ENCODE measurements around the gene ATG4D.

GRCh38 chr19:10583036-10583776, 39.5 kb downstream of the ATG4D start:
- no peak for TF ChIP-seq CREB5 (CRISPR knock-in tag; IDR thresholded peaks at IDR 0.05; ENCODE audit: low read depth)
- TF ChIP-seq ARNTL (CRISPR knock-in tag; IDR thresholded peaks at IDR 0.05; ENCODE audit: borderline replicate concordance, low read depth): no peak
- TF ChIP-seq BACH2 (CRISPR knock-in tag; IDR thresholded peaks at IDR 0.05; ENCODE audit: borderline replicate concordance): no peak
- TF ChIP-seq CSDC2 (CRISPR knock-in tag; IDR thresholded peaks at IDR 0.05): no peak
- TF ChIP-seq PATZ1 (CRISPR knock-in tag; IDR thresholded peaks at IDR 0.05; ENCODE audit: borderline replicate concordance): no peak
- TF ChIP-seq ZFP3 (CRISPR knock-in tag; IDR thresholded peaks at IDR 0.05): no peak
- TF ChIP-seq PPARA (CRISPR knock-in tag; IDR thresholded peaks at IDR 0.05; ENCODE audit: borderline replicate concordance): no peak
- no peak for TF ChIP-seq POU6F1 (CRISPR knock-in tag; IDR thresholded peaks at IDR 0.05; ENCODE audit: borderline replicate concordance, low read depth)
- no peak for TF ChIP-seq RARB (CRISPR knock-in tag; IDR thresholded peaks at IDR 0.05)
- no peak for TF ChIP-seq OSR1 (CRISPR knock-in tag; IDR thresholded peaks at IDR 0.05)
- no peak for TF ChIP-seq TOX (CRISPR knock-in tag; IDR thresholded peaks at IDR 0.05; ENCODE audit: borderline replicate concordance)
- TF ChIP-seq TCF4 (CRISPR knock-in tag; IDR thresholded peaks at IDR 0.05; ENCODE audit: borderline replicate concordance): no peak
- TF ChIP-seq GLIS3 (CRISPR knock-in tag; IDR thresholded peaks at IDR 0.05): no peak
- TF ChIP-seq ZNF8 (CRISPR knock-in tag; IDR thresholded peaks at IDR 0.05): no peak

All from SK-N-SH treated with all-trans-retinoic acid at 6 μM for 48 hours (cell line).